Chondrocyte (in vitro differentiated cells): ENCODE results near the gene RPS18. TPM values are rescaled to one million over a fixed set of nuclear protein-coding genes. Genes with fewer than 3 reads are reported as not detected.

Experiments used
- DNase-seq: peaks from one replicate; pipeline ENCODE4 v3.0.0; 2021; ENCODE audit warnings: mixed read lengths, low spot score
- H3K27ac Mint-ChIP-seq: one replicate; pipeline ENCODE4 v1.8.0; 2021; ENCODE audit warnings: mild to moderate bottlenecking, moderate library complexity, mixed read lengths; ENCODE audit not compliant: unreplicated experiment
- H3K27me3 Mint-ChIP-seq: 2 replicates; pipeline ENCODE4 v1.8.0; 2021; ENCODE audit warnings: low read depth, mixed read lengths
- H3K36me3 Mint-ChIP-seq: 2 replicates; pipeline ENCODE4 v1.8.0; 2021; ENCODE audit warnings: low read depth, mixed read lengths
- H3K4me1 Mint-ChIP-seq: 2 replicates; pipeline ENCODE4 v1.8.0; 2021; ENCODE audit warnings: low read depth, mild to moderate bottlenecking, mixed read lengths
- H3K4me3 Mint-ChIP-seq: one replicate; pipeline ENCODE4 v1.8.0; 2021; ENCODE audit warnings: mild to moderate bottlenecking, moderate library complexity, mixed read lengths; ENCODE audit not compliant: unreplicated experiment
- H3K9me3 Mint-ChIP-seq: 2 replicates; pipeline ENCODE4 v1.8.0; 2021; ENCODE audit warnings: low read depth, mixed read lengths
- CTCF ChIP-seq: fragments of 200-600 bp; sonication (generic); IDR thresholded peaks from 2 replicates; pipeline ENCODE4 v1.5.0; 2021; ENCODE audit warnings: antibody characterized with exemption, mild to moderate bottlenecking, moderate library complexity
- total RNA-seq: library from RNA; stranded (reverse); gene quantifications from 3 replicates; pipeline ENCODE4 v1.2.1, GENCODE V29; 2021

The RPS18 gene
- total RNA-seq, 1 donor from 2014 or later: 1,582 TPM

- Mint-ChIP-seq H3K36me3 (peaks cover 19% of the 10 kb centered on the region), H3K4me1 (peaks cover 80% of the 10 kb centered on the region), H3K27ac (peak within 1 kb of the TSS; percentile 98), H3K9me3 (no peaks in the 10 kb centered on the region), H3K27me3 (no peaks in the 10 kb centered on the region), H3K4me3 (peak within 1 kb of the TSS; percentile 92)
- DNase-seq: peak; percentile 99
- no peak for TF ChIP-seq CTCF
These were observed 46.0 kb downstream of the RPS18 start, which contains the start of gene ZBTB22 for GRCh38 chr6:33317669-33318425. Gene ZBTB22 (minus strand): TSS chr6:33317744. CDS start chr6:33316916, 828 bp downstream.

- Mint-ChIP-seq H3K4me3 (peak overlapping the region; percentile 92), H3K4me1 (peaks cover 80% of the 10 kb centered on the region), H3K36me3 (peaks cover 19% of the 10 kb centered on the region), H3K27ac (peak overlapping the region; percentile 98), H3K27me3 (no peaks in the 10 kb centered on the region), H3K9me3 (no peaks in the 10 kb centered on the region)
- TF ChIP-seq CTCF: no peak
- no peak for DNase-seq
These were observed 46.7 kb downstream of the RPS18 start for GRCh38 chr6:33318426-33319073.

- no peaks in the 10 kb centered on the region for H3K27me3 Mint-ChIP-seq
- peak overlapping the region; percentile 78 for H3K27ac Mint-ChIP-seq
- H3K4me1 Mint-ChIP-seq: peaks cover 78% of the 10 kb centered on the region
- H3K36me3 Mint-ChIP-seq: peaks cover 19% of the 10 kb centered on the region
- no peak for DNase-seq
- no peak for TF ChIP-seq CTCF
- no peak overlapping the region for H3K4me3 Mint-ChIP-seq
- no peaks in the 10 kb centered on the region for H3K9me3 Mint-ChIP-seq
These were observed 48.1 kb downstream of the RPS18 start for GRCh38 chr6:33319939-33320314.

- H3K4me1 Mint-ChIP-seq: peaks cover 72% of the 10 kb centered on the region
- no peak for TF ChIP-seq CTCF
- no peak for DNase-seq
- H3K27me3 Mint-ChIP-seq: no peaks in the 10 kb centered on the region
- H3K27ac Mint-ChIP-seq: peak overlapping the region; percentile 78
- H3K4me3 Mint-ChIP-seq: peak overlapping the region; percentile 94
- peaks cover 19% of the 10 kb centered on the region for H3K36me3 Mint-ChIP-seq
- no peaks in the 10 kb centered on the region for H3K9me3 Mint-ChIP-seq
These were observed 48.7 kb downstream of the RPS18 start for GRCh38 chr6:33320315-33321181.

GRCh38 chr6:33321227-33321626 lies 49.4 kb downstream of the RPS18 start:
- Mint-ChIP-seq H3K4me3 (peak overlapping the region; percentile 94), H3K27ac (peak overlapping the region; percentile 61), H3K4me1 (peaks cover 67% of the 10 kb centered on the region), H3K9me3 (no peaks in the 10 kb centered on the region), H3K36me3 (peaks cover 19% of the 10 kb centered on the region), H3K27me3 (no peaks in the 10 kb centered on the region)
- TF ChIP-seq CTCF: no peak
- no peak for DNase-seq
